GM18907 (cell line): ENCODE results near the gene FAT3.

ENCODE experiments used
- ATAC-seq: cut with Tn5 transposase; IDR thresholded peaks from one replicate; pipeline ENCODE4 v1.9.1; 2021; ENCODE audit warnings: mild to moderate bottlenecking, moderate library complexity; ENCODE audit not compliant: unreplicated experiment

Gene FAT3

GRCh38 chr11:92227230-92227814, 2.7 kb downstream of the FAT3 start:
- no peak for ATAC-seq

GRCh38 chr11:92227959-92228935, 3.6 kb downstream of the FAT3 start:
- ATAC-seq: no peak

- ATAC-seq: no peak
These were observed 12.2 kb downstream of the FAT3 start for GRCh38 chr11:92236856-92237255.

GRCh38 chr11:92240916-92241315, 16.3 kb downstream of the FAT3 start:
- ATAC-seq: no peak

GRCh38 chr11:92245700-92246271, 21.2 kb downstream of the FAT3 start:
- no peak for ATAC-seq

- ATAC-seq: no peak
These were observed 22.0 kb downstream of the FAT3 start for GRCh38 chr11:92246630-92247029.

GRCh38 chr11:92249156-92249753, 24.6 kb downstream of the FAT3 start:
- no peak for ATAC-seq

- no peak for ATAC-seq
These were observed 27.4 kb downstream of the FAT3 start for GRCh38 chr11:92251980-92252379.

- ATAC-seq: no peak
These were observed 28.8 kb downstream of the FAT3 start for GRCh38 chr11:92253421-92253820.

GRCh38 chr11:92253945-92254344, 29.3 kb downstream of the FAT3 start:
- no peak for ATAC-seq

GRCh38 chr11:92257536-92257935, 32.9 kb downstream of the FAT3 start:
- no peak for ATAC-seq

GRCh38 chr11:92259861-92260260, 35.2 kb downstream of the FAT3 start:
- no peak for ATAC-seq

GRCh38 chr11:92264350-92264749, 39.7 kb downstream of the FAT3 start:
- ATAC-seq: no peak

GRCh38 chr11:92266806-92267205, 42.2 kb downstream of the FAT3 start:
- ATAC-seq: no peak

- ATAC-seq: no peak
These were observed 42.7 kb downstream of the FAT3 start for GRCh38 chr11:92267278-92267677.

- ATAC-seq: no peak
These were observed 43.4 kb downstream of the FAT3 start for GRCh38 chr11:92267968-92268367.

- no peak for ATAC-seq
These were observed 43.9 kb downstream of the FAT3 start for GRCh38 chr11:92268546-92268945.

GRCh38 chr11:92269021-92269420, 44.4 kb downstream of the FAT3 start:
- no peak for ATAC-seq

GRCh38 chr11:92269841-92270240, 45.2 kb downstream of the FAT3 start:
- ATAC-seq: no peak

- no peak for ATAC-seq
These were observed 48.0 kb downstream of the FAT3 start for GRCh38 chr11:92272651-92273050.
